ENCODE measurements around the gene PTPRN2.

- TF ChIP-seq CTCF (conservative IDR thresholded peaks at IDR 0.05 in 1 of 2, IDR thresholded peaks at IDR 0.05 in 1 of 2; ENCODE audit: low read depth in 1 of 2, low read length in 2 of 2) (no peak), EZH2 (IDR thresholded peaks at IDR 0.05; ENCODE audit: low read length, missing control alignments) (no peak)
Observed at GRCh38 chr7:158453663-158454062, 134.0 kb downstream of the PTPRN2 start.

All from fibroblast of lung (primary cell).